ENCODE measurements around the gene NTSR1.

- TF ChIP-seq CTCF (conservative IDR thresholded peaks at IDR 0.05; ENCODE audit: low read length) (no peak), EZH2phosphoT487 (IDR thresholded peaks at IDR 0.05; ENCODE audit: borderline replicate concordance) (no peak)
Observed at GRCh38 chr20:62787866-62788265, 79.2 kb downstream of the NTSR1 start.

Data from Loucy (cell line).